CD4-positive, alpha-beta T cell (primary cell): Measurements from ENCODE around the gene WIZ. TPM values are rescaled to one million over a fixed set of nuclear protein-coding genes. Genes with fewer than 3 reads are reported as not detected.
A peak's percentile ranks its signal among the peaks of the same experiment; 100 is the strongest.

Experiments
- ATAC-seq: fragments of 200-7000 bp; cut with Tn5 transposase; one replicate; pipeline ENCODE4 v1.10.0; 2022; ENCODE audit warnings: mild to moderate bottlenecking; ENCODE audit not compliant: poor library complexity
- CTCF ChIA-PET: fragments of 350-600 bp; sonication (Branson Sonifier 250); formaldehyde crosslinking; loops from one replicate; lab custom pipeline; 2021; ENCODE audit warnings: antibody characterized with exemption, inconsistent platforms; lab: Charles Lee
- POLR2A ChIA-PET: fragments of 350-600 bp; sonication (Branson Sonifier 250); formaldehyde crosslinking; loops from one replicate; lab custom pipeline; 2021; ENCODE audit warnings: antibody characterized with exemption, inconsistent platforms; lab: Charles Lee
- DNase-seq, 14 experiments: peaks; one replicate each; pipeline ENCODE4 v3.0.0-alpha.2; 2013 to 2020; ENCODE audit warnings: mixed read lengths in 2 of 14
- H3K27ac ChIP-seq, 2 donors: one replicate each; pipeline versions ENCODE4 v1.5.1 to v1.7.0; 2013; ENCODE audit warnings: low read length in 2 of 2, low read depth in 1 of 2, mild to moderate bottlenecking in 1 of 2
- H3K27me3 ChIP-seq, 2 experiments: 1 replicate in 1 of 2; 2 replicates in 1 of 2; pipeline versions ENCODE4 v1.6.1 to v1.7.0; 2013; ENCODE audit warnings: low read length in 2 of 2, control low read depth in 1 of 2, mild to moderate bottlenecking in 1 of 2, moderate library complexity in 1 of 2; ENCODE audit not compliant: insufficient read depth in 2 of 2, control insufficient read depth in 1 of 2
- H3K36me3 ChIP-seq: one replicate; pipeline ENCODE4 v1.6.1; 2013; ENCODE audit warnings: low read length, control low read depth; ENCODE audit not compliant: insufficient read depth
- H3K4me1 ChIP-seq: one replicate; pipeline ENCODE4 v1.6.1; 2013; ENCODE audit warnings: low read length, control low read depth; ENCODE audit not compliant: insufficient read depth
- H3K4me3 ChIP-seq: one replicate; pipeline ENCODE4 v1.5.1; 2013; ENCODE audit warnings: mild to moderate bottlenecking, low read length, moderate library complexity
- H3K9me3 ChIP-seq, 2 experiments: 1 replicate in 1 of 2; 2 replicates in 1 of 2; pipeline versions ENCODE4 v1.6.1 to v1.7.0; 2013; ENCODE audit warnings: low read length in 2 of 2, mild to moderate bottlenecking in 2 of 2, control low read depth in 1 of 2, moderate library complexity in 1 of 2; ENCODE audit not compliant: control insufficient read depth in 1 of 2, insufficient read depth in 1 of 2
- H3K27ac Mint-ChIP-seq: one replicate; pipeline ENCODE4 v1.8.0; 2020; ENCODE audit warnings: mixed read lengths
- H3K27me3 Mint-ChIP-seq: one replicate; pipeline ENCODE4 v1.8.0; 2021; ENCODE audit warnings: mixed read lengths
- H3K36me3 Mint-ChIP-seq: one replicate; pipeline ENCODE4 v1.8.0; 2021; ENCODE audit warnings: low read depth, mixed read lengths
- H3K4me1 Mint-ChIP-seq: one replicate; pipeline ENCODE4 v1.8.0; 2021; ENCODE audit warnings: low read depth, mixed read lengths
- H3K4me3 Mint-ChIP-seq: one replicate; pipeline ENCODE4 v1.8.0; 2020; ENCODE audit warnings: mild to moderate bottlenecking, mixed read lengths
- H3K9me3 Mint-ChIP-seq: one replicate; pipeline ENCODE4 v1.8.0; 2020; ENCODE audit warnings: mixed read lengths
- CTCF ChIP-seq: fragments of 200-600 bp; IDR thresholded peaks from one replicate; pipeline ENCODE4 v1.8.0; 2022; ENCODE audit warnings: antibody characterized with exemption, mild to moderate bottlenecking
- intact Hi-C, 2 experiments: fragments of 100-400 bp; cut with DNase I in 1 of 2; cut with micrococcal nuclease in 1 of 2; formaldehyde crosslinking; loops; one replicate each; pipeline versions ENCODE4 v1.15.1 to v1.9.0; 2023 to 2025; cut with DNase I, micrococcal nuclease
- total RNA-seq, 174 experiments: library from RNA in 2 of 174; stranded (reverse) in 2 of 174; gene quantifications; one replicate each; pipeline ENCODE4 v1.2.3 and lab custom pipeline; 2021 to 2026

Gene WIZ
- total RNA-seq, 2 experiments from 2014 or later, result 12.9 to 14.3 TPM

- peaks cover 18% of the 10 kb centered on the region for H3K4me1 Mint-ChIP-seq
- no peak overlapping the region for H3K27ac Mint-ChIP-seq
- no peak overlapping the region for H3K27ac ChIP-seq
- peaks cover 20% of the 10 kb centered on the region for H3K4me1 ChIP-seq
- H3K9me3 Mint-ChIP-seq, result no peaks in the 10 kb centered on the region
- no peaks in the 10 kb centered on the region for H3K9me3 ChIP-seq
- intact Hi-C loops, result no loop called here
- peaks cover 14% of the 10 kb centered on the region for H3K36me3 Mint-ChIP-seq
- no peak overlapping the region for H3K4me3 ChIP-seq
- no peaks in the 10 kb centered on the region for H3K36me3 ChIP-seq
- CTCF ChIA-PET, result interaction anchor here (1.2 to 2.0 kb wide), 2 partner anchors 17 to 119 kb away, joined by 4 to 7 read pairs; partner anchors contain the start of gene AKAP8L
- no peaks in the 10 kb centered on the region for H3K27me3 Mint-ChIP-seq
- ATAC-seq (no peak), DNase-seq (no peak)
- TF ChIP-seq CTCF, result no peak
- POLR2A ChIA-PET, result interaction anchor here (1.5 to 4.3 kb wide), 2 partner anchors 17 to 57 kb away, joined by 5 to 37 read pairs; partner anchors contain the start of genes AKAP8 and AKAP8L
- H3K4me3 Mint-ChIP-seq, result peak overlapping the region; percentile 20
- no peaks in the 10 kb centered on the region for H3K27me3 ChIP-seq
These were observed 13.5 kb downstream of the WIZ start for GRCh38 chr19:15436012-15436825.

DNA sequence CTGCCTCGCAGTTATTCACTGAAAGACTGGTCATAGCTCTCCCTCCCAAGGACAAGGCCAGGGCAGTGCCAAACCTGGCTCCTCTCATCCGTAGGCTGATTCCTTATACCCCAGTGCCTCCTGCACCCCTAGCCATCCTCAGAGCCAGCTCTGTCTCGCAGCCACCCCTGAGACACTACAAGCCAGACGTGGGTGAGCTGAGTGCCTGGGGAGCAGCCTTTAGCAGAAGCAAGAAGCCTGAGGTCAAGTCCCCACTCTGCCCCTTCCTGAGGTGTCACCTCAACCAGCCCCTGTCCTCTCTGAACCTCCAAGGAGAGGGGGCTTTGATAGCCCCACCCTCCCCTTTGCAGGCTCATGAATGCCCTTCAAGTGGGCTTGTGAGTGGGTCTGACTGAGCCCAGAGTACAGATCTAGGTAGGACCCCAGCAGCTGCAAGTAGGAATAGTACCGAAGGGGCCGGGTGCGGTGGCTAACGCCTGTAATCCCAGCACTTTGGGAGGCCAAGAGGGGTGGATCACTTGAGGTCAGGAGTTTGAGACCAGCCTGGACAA, 16.2 kb downstream of the WIZ start:
- peak overlapping the region; percentile 82 for H3K27ac Mint-ChIP-seq
- H3K9me3 ChIP-seq, result no peaks in the 10 kb centered on the region
- H3K4me3 ChIP-seq, result peak overlapping the region; percentile 87
- ChIA-PET CTCF (interaction anchor here (0.7 to 2.4 kb wide), 4 partner anchors 13 to 122 kb away, joined by 4 to 20 read pairs (median 9); partner anchors contain the start of gene AKAP8L), POLR2A (interaction anchor here (0.9 to 4.3 kb wide), 12 partner anchors 12 to 122 kb away, joined by 3 to 62 read pairs (median 11); partner anchors contain the start of genes AKAP8, AKAP8L and WIZ)
- no peaks in the 10 kb centered on the region for H3K27me3 ChIP-seq
- H3K27me3 Mint-ChIP-seq, result no peaks in the 10 kb centered on the region
- H3K9me3 Mint-ChIP-seq, result no peaks in the 10 kb centered on the region
- peaks cover 20% of the 10 kb centered on the region for H3K36me3 Mint-ChIP-seq
- peaks cover 28% of the 10 kb centered on the region for H3K4me1 Mint-ChIP-seq
- peak in 1 of 14 experiments; percentile 22 for DNase-seq
- no peak for TF ChIP-seq CTCF
- peaks cover 14% of the 10 kb centered on the region for H3K36me3 ChIP-seq
- intact Hi-C loops, result loop anchor here (2.0 to 5.0 kb wide), 2 partner anchors 15 to 101 kb away; partner anchors contain the start of genes AKAP8L (in 1 of the 2) and BRD4 (in 1 of the 2)
- ATAC-seq, result no peak
- no peak overlapping the region for H3K27ac ChIP-seq
- H3K4me3 Mint-ChIP-seq, result peak overlapping the region; percentile 90
- H3K4me1 ChIP-seq, result peaks cover 38% of the 10 kb centered on the region
